HEK293 (cell line): ENCODE measurements around the gene SETD9.

ENCODE experiments used
- CTCF ChIA-PET: fragments of 350-600 bp; formaldehyde crosslinking; extraction: SDS; loops from one replicate; lab custom pipeline; 2021; ENCODE audit warnings: antibody characterized with exemption; lab: Yijun Ruan, JAX
- POLR2A ChIA-PET: fragments of 300-600 bp; formaldehyde crosslinking; extraction: SDS; loops from one replicate; lab custom pipeline; 2020; ENCODE audit warnings: antibody characterized with exemption, inconsistent platforms; lab: Yijun Ruan, JAX
- H3K27ac ChIP-seq: fragments of 200-500 bp; sonication (Bioruptor generic); 2 replicates; pipeline ENCODE4 v1.5.1; 2014; ENCODE audit warnings: low read depth, low read length, control low read depth, inconsistent platforms; ENCODE audit errors: extremely low read depth
- H3K36me3 ChIP-seq, 2 experiments: fragments of 200-500 bp in 1 of 2; sonication (Bioruptor generic) in 1 of 2; 1 replicate in 1 of 2; 2 replicates in 1 of 2; pipeline ENCODE4 v1.5.1; 2014 to 2017; ENCODE audit warnings: inconsistent platforms in 2 of 2, low read length in 2 of 2; ENCODE audit not compliant: control insufficient read depth in 2 of 2, insufficient read depth in 1 of 2
- H3K4me1 ChIP-seq: fragments of 200-500 bp; sonication (Bioruptor generic); 2 replicates; pipeline ENCODE4 v1.5.1; 2014; ENCODE audit warnings: mild to moderate bottlenecking, low read length, inconsistent platforms; ENCODE audit not compliant: control insufficient read depth, insufficient read depth
- H3K4me3 ChIP-seq: 2 replicates; pipeline ENCODE4 v1.5.1; 2011; ENCODE audit warnings: low read depth, mild to moderate bottlenecking, control low read depth, low read length, moderate library complexity
- H3K9me3 ChIP-seq: fragments of 200-500 bp; sonication (Bioruptor generic); 2 replicates; pipeline ENCODE4 v1.5.1; 2014; ENCODE audit warnings: low read depth, low read length, inconsistent platforms; ENCODE audit not compliant: control insufficient read depth, insufficient read depth
- ATF2 ChIP-seq: fragments of 450-650 bp; formaldehyde crosslinking; IDR thresholded peaks from 2 replicates; pipeline ENCODE4 v1.5.1; 2016; ENCODE audit warnings: missing biosample characterization, missing genetic modification characterization, low read depth
- BCL11A ChIP-seq: fragments of 450-650 bp; formaldehyde crosslinking; IDR thresholded peaks from 2 replicates; pipeline ENCODE4 v1.5.1; 2016; ENCODE audit warnings: low read depth, missing biosample characterization, missing genetic modification characterization
- FEZF1 ChIP-seq: fragments of 450-650 bp; formaldehyde crosslinking; IDR thresholded peaks from 2 replicates; pipeline ENCODE4 v1.5.1; 2016; ENCODE audit warnings: missing biosample characterization, missing genetic modification characterization
- HOXC10 ChIP-seq: sonication (generic); formaldehyde crosslinking; IDR thresholded peaks from 2 replicates; pipeline ENCODE4 v1.8.1; 2023; ENCODE audit warnings: mild to moderate bottlenecking, missing genetic modification reagents
- OVOL3 ChIP-seq: fragments of 450-650 bp; formaldehyde crosslinking; IDR thresholded peaks from 2 replicates; pipeline ENCODE4 v1.5.1; 2016; ENCODE audit warnings: missing biosample characterization, missing genetic modification characterization
- PBX3 ChIP-seq: sonication (generic); formaldehyde crosslinking; IDR thresholded peaks from 2 replicates; pipeline ENCODE4 v1.8.1; 2022; ENCODE audit warnings: mild to moderate bottlenecking, moderate library complexity, missing genetic modification reagents
- PRDM1 ChIP-seq: fragments of 450-650 bp; formaldehyde crosslinking; IDR thresholded peaks from 2 replicates; pipeline ENCODE4; 2016; ENCODE audit warnings: missing biosample characterization, missing genetic modification characterization
- PRDM10 ChIP-seq: fragments of 450-650 bp; formaldehyde crosslinking; IDR thresholded peaks from 2 replicates; pipeline ENCODE4 v1.5.1; 2016; ENCODE audit warnings: missing biosample characterization, missing genetic modification characterization
- SP3 ChIP-seq: fragments of 450-650 bp; formaldehyde crosslinking; IDR thresholded peaks from 2 replicates; pipeline ENCODE4 v1.5.1; 2016; ENCODE audit warnings: missing biosample characterization, missing genetic modification characterization
- SP7 ChIP-seq: fragments of 450-650 bp; formaldehyde crosslinking; IDR thresholded peaks from 2 replicates; pipeline ENCODE4 v1.5.1; 2016; ENCODE audit warnings: missing biosample characterization, missing genetic modification characterization
- YY1 ChIP-seq: fragments of 450-650 bp; formaldehyde crosslinking; IDR thresholded peaks from 2 replicates; pipeline ENCODE4 v1.5.1; 2018; ENCODE audit warnings: missing biosample characterization, missing genetic modification characterization
- ZFHX2 ChIP-seq: fragments of 450-650 bp; formaldehyde crosslinking; conservative IDR thresholded peaks from 2 replicates; pipeline ENCODE4 v1.5.1; 2016; ENCODE audit warnings: missing biosample characterization, missing genetic modification characterization
- ZNF114 ChIP-seq: fragments of 450-650 bp; formaldehyde crosslinking; IDR thresholded peaks from 2 replicates; pipeline ENCODE4 v1.5.0; 2017; ENCODE audit warnings: missing biosample characterization, missing genetic modification characterization
- ZNF16 ChIP-seq: fragments of 450-650 bp; formaldehyde crosslinking; IDR thresholded peaks from 2 replicates; pipeline ENCODE4 v1.5.1; 2016; ENCODE audit warnings: low read depth, missing biosample characterization, missing genetic modification characterization
- ZNF2 ChIP-seq: fragments of 450-650 bp; formaldehyde crosslinking; IDR thresholded peaks from 2 replicates; pipeline ENCODE4 v1.5.1; 2016; ENCODE audit warnings: missing biosample characterization, missing genetic modification characterization
- ZNF211 ChIP-seq: fragments of 450-650 bp; formaldehyde crosslinking; IDR thresholded peaks from 2 replicates; pipeline ENCODE4 v1.5.1; 2016; ENCODE audit warnings: low read depth, missing biosample characterization, missing genetic modification characterization
- ZNF223 ChIP-seq: fragments of 450-650 bp; formaldehyde crosslinking; IDR thresholded peaks from 2 replicates; pipeline ENCODE4 v1.5.1; 2016; ENCODE audit warnings: missing biosample characterization, missing genetic modification characterization
- ZNF335 ChIP-seq: fragments of 450-650 bp; formaldehyde crosslinking; conservative IDR thresholded peaks from 2 replicates; pipeline ENCODE4 v1.5.1; 2016; ENCODE audit warnings: missing biosample characterization, missing genetic modification characterization
- ZNF416 ChIP-seq: fragments of 450-650 bp; formaldehyde crosslinking; IDR thresholded peaks from 2 replicates; pipeline ENCODE4 v1.5.1; 2016; ENCODE audit warnings: missing biosample characterization, missing genetic modification characterization
- ZNF513 ChIP-seq: fragments of 450-650 bp; IDR thresholded peaks from 2 replicates; pipeline ENCODE4 v1.5.1; 2018; ENCODE audit warnings: missing biosample characterization, missing genetic modification characterization
- ZNF623 ChIP-seq: fragments of 450-650 bp; formaldehyde crosslinking; IDR thresholded peaks from 2 replicates; pipeline ENCODE4 v1.5.1; 2016; ENCODE audit warnings: missing biosample characterization, missing genetic modification characterization
- ZNF624 ChIP-seq: fragments of 450-650 bp; formaldehyde crosslinking; IDR thresholded peaks from 2 replicates; pipeline ENCODE4 v1.5.1; 2017; ENCODE audit warnings: missing biosample characterization, missing genetic modification characterization
- ZNF792 ChIP-seq: fragments of 450-650 bp; formaldehyde crosslinking; IDR thresholded peaks from 2 replicates; pipeline ENCODE4 v1.5.1; 2016; ENCODE audit warnings: missing biosample characterization, missing genetic modification characterization
- ZSCAN30 ChIP-seq: fragments of 450-650 bp; IDR thresholded peaks from 2 replicates; pipeline ENCODE4 v1.5.1; 2018; ENCODE audit warnings: missing biosample characterization, mild to moderate bottlenecking, missing genetic modification characterization, moderate library complexity

Gene SETD9

GRCh38 chr5:56959326-56959725 lies 49.9 kb downstream of the SETD9 start:
- Histone ChIP-seq H3K27ac (no peak overlapping the region), H3K9me3 (no peaks in the 10 kb centered on the region), H3K4me3 (no peak overlapping the region), H3K36me3 (no peaks in the 10 kb centered on the region), H3K4me1 (no peaks in the 10 kb centered on the region)
- TF ChIP-seq YY1 (tag by site-specific recombination) (no peak), PRDM1 (tag by site-specific recombination) (no peak), ZNF223 (tag by site-specific recombination) (no peak), BCL11A (tag by site-specific recombination) (no peak), ZNF2 (tag by site-specific recombination) (no peak), SP7 (tag by site-specific recombination) (no peak), ZNF16 (tag by site-specific recombination) (no peak), ZNF114 (no peak), ZSCAN30 (tag by site-specific recombination) (no peak), ZNF623 (no peak), SP3 (tag by site-specific recombination) (no peak), HOXC10 (no peak), ZNF416 (tag by site-specific recombination) (no peak)
- CTCF ChIA-PET: interaction anchor here (0.7 kb wide), 2 partner anchors 148 to 1809 kb away, joined by 3 read pairs; no protein-coding TSS in a partner anchor
- POLR2A ChIA-PET: no interaction called here

- Histone ChIP-seq H3K27ac (no peak overlapping the region), H3K4me1 (no peaks in the 10 kb centered on the region), H3K4me3 (no peak overlapping the region), H3K9me3 (no peaks in the 10 kb centered on the region), H3K36me3 (no peaks in the 10 kb centered on the region)
- TF ChIP-seq ZNF416 (tag by site-specific recombination) (no peak), ZNF513 (tag by site-specific recombination) (no peak), ZNF16 (tag by site-specific recombination) (no peak), ZNF335 (tag by site-specific recombination) (no peak), PBX3 (no peak), ZNF792 (tag by site-specific recombination) (no peak), FEZF1 (tag by site-specific recombination) (no peak), PRDM10 (tag by site-specific recombination) (no peak), ATF2 (tag by site-specific recombination) (no peak), ZNF624 (no peak), ZFHX2 (tag by site-specific recombination) (no peak), OVOL3 (tag by site-specific recombination) (no peak), ZNF211 (no peak)
- CTCF ChIA-PET: no interaction called here
- POLR2A ChIA-PET: no interaction called here
Observed at GRCh38 chr5:56961746-56962145, 52.4 kb downstream of the SETD9 start.
